Measurements from ENCODE around the gene ARHGAP10.

DNA sequence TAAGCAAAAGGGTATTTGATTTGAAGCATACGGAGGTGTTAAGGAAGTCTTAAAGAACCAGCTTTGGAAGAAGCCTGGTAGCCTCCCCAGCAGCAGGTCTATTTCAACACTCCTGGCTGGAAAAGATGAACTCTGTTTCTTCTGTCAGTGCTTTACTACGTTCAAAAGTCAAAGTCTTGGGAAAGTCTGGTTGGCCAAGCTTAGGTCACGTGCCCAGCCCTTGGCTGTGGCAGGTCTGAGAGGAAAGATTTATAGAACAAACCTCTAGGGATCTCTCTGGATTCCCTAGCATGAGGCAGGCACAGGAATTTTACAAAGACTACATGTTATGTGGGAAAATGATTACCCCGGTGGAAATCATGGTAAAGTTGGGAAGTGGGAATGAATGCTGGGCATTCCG is 8.6 kb upstream of the ARHGAP10 start:
- TF ChIP-seq, protein P1, sequence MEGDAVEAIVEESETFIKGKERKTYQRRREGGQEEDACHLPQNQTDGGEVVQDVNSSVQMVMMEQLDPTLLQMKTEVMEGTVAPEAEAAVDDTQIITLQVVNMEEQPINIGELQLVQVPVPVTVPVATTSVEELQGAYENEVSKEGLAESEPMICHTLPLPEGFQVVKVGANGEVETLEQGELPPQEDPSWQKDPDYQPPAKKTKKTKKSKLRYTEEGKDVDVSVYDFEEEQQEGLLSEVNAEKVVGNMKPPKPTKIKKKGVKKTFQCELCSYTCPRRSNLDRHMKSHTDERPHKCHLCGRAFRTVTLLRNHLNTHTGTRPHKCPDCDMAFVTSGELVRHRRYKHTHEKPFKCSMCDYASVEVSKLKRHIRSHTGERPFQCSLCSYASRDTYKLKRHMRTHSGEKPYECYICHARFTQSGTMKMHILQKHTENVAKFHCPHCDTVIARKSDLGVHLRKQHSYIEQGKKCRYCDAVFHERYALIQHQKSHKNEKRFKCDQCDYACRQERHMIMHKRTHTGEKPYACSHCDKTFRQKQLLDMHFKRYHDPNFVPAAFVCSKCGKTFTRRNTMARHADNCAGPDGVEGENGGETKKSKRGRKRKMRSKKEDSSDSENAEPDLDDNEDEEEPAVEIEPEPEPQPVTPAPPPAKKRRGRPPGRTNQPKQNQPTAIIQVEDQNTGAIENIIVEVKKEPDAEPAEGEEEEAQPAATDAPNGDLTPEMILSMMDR (IDR thresholded peaks at IDR 0.05), result no peak
- TF ChIP-seq POLR2A (IDR thresholded peaks at IDR 0.05), result no peak

All from right lobe of liver (tissue), 4 donors.